ENCODE results near the gene TUB.

Gene TUB

GRCh38 chr11:8069771-8070170 is 11.2 kb upstream of the TUB start:
- TF ChIP-seq CTCF (IDR thresholded peaks at IDR 0.05; ENCODE audit: low read length, missing control alignments): no peak
- no peak overlapping the region for H3K4me3 ChIP-seq (replicated peaks; ENCODE audit: low read depth, low read length)

GRCh38 chr11:8070417-8071115 is 10.4 kb upstream of the TUB start:
- H3K4me3 ChIP-seq (replicated peaks; ENCODE audit: low read depth, low read length): no peak overlapping the region
- TF ChIP-seq CTCF (IDR thresholded peaks at IDR 0.05; ENCODE audit: low read length, missing control alignments): peak; percentile 48
- DNase-seq (ENCODE audit: low read depth): peak; percentile 62

More at GRCh38 chr11:8069771-8070170, 11.2 kb upstream of the TUB start:
- DNase-seq (ENCODE audit: low read depth): no peak

- H3K4me3 ChIP-seq (replicated peaks; ENCODE audit: low read depth, low read length): no peak overlapping the region
- no peak for DNase-seq (ENCODE audit: low read depth)
- TF ChIP-seq CTCF (IDR thresholded peaks at IDR 0.05; ENCODE audit: low read length, missing control alignments): no peak
These were observed 9.1 kb upstream of the TUB start for GRCh38 chr11:8071616-8072581.

GRCh38 chr11:8075119-8075726 is 5.8 kb upstream of the TUB start:
- no peak overlapping the region for H3K4me3 ChIP-seq (replicated peaks; ENCODE audit: low read depth, low read length)
- TF ChIP-seq CTCF (IDR thresholded peaks at IDR 0.05; ENCODE audit: low read length, missing control alignments): no peak
- DNase-seq (ENCODE audit: low read depth): no peak

- no peak for TF ChIP-seq CTCF (IDR thresholded peaks at IDR 0.05; ENCODE audit: low read length, missing control alignments)
- H3K4me3 ChIP-seq (replicated peaks; ENCODE audit: low read depth, low read length): no peak overlapping the region
- DNase-seq (ENCODE audit: low read depth): no peak
These were observed 1.8 kb upstream of the TUB start for GRCh38 chr11:8079111-8079675.

- H3K4me3 ChIP-seq (replicated peaks; ENCODE audit: low read depth, low read length): peak overlapping the region; percentile 50
- TF ChIP-seq CTCF (IDR thresholded peaks at IDR 0.05; ENCODE audit: low read length, missing control alignments): no peak
- no peak for DNase-seq (ENCODE audit: low read depth)
These were observed 841 bp upstream of the TUB start for GRCh38 chr11:8080069-8080670.

Data from fibroblast of pulmonary artery (primary cell).